ENCODE data around the gene SLC6A15. TPM values are rescaled to one million over a fixed set of nuclear protein-coding genes. Genes with fewer than 3 reads are reported as not detected.

The SLC6A15 gene
- total RNA-seq, 1 experiment from 2014 or later: 0.07 TPM

GRCh38 chr12:84911271-84912197, 1.1 kb downstream of the SLC6A15 start:
- H3K27me3 ChIP-seq (ENCODE audit: insufficient read depth, low read length): no peaks in the 10 kb centered on the region
- no peak overlapping the region for H2AFZ ChIP-seq (ENCODE audit: low read depth, low read length, poor library complexity, severe bottlenecking)
- H3K9me2 ChIP-seq (ENCODE audit: insufficient read depth): no peaks in the 10 kb centered on the region
- no peak overlapping the region for H3K4me2 ChIP-seq (ENCODE audit: low read length)
- POLR2A ChIA-PET: no interaction called here
- intact Hi-C loops (cut with micrococcal nuclease): no loop called here
- H3K36me3 ChIP-seq (ENCODE audit: control insufficient read depth in 1 of 2, insufficient read depth in 2 of 2, low read length in 2 of 2): no peaks in the 10 kb centered on the region
- TF ChIP-seq SIN3A (IDR thresholded peaks at IDR 0.05; ENCODE audit: low read depth) (no peak), EZH2phosphoT487 (IDR thresholded peaks at IDR 0.05; ENCODE audit: borderline replicate concordance) (no peak), EZH2 (IDR thresholded peaks at IDR 0.05) (no peak)
- BruUV-seq (replicated peaks): no TSS peak
- CTCF ChIA-PET: no interaction called here
- no peaks in the 10 kb centered on the region for H4K20me1 ChIP-seq (ENCODE audit: insufficient read depth)
- H3K9ac ChIP-seq (ENCODE audit: low read length): no peak overlapping the region
- no peak overlapping the region for H3K4me3 ChIP-seq (replicated peaks in 1 of 2; ENCODE audit: low read depth in 1 of 2, low read length in 2 of 2)
- DNase-seq (ENCODE audit: low read depth, low spot score): no peak
- no peaks in the 10 kb centered on the region for H3K79me2 ChIP-seq (ENCODE audit: insufficient read depth, low read length)
- no peak overlapping the region for H3K27ac ChIP-seq (ENCODE audit: low read depth, low read length)
- RAD21 ChIA-PET (ENCODE audit: low non-redundant PET in 1 of 2, low total read pairs in 2 of 2, uncharacterized antibody in 2 of 2, unreplicated experiment in 2 of 2): no interaction called here
- no peaks in the 10 kb centered on the region for H3K4me1 ChIP-seq (ENCODE audit: control insufficient read depth in 1 of 2, insufficient read depth in 2 of 2, low read length in 2 of 2)
- ATAC-seq: no peak
- H3K9me3 ChIP-seq (ENCODE audit: control insufficient read depth in 1 of 2, insufficient read depth in 1 of 2, low read depth in 1 of 2, low read length in 2 of 2): no peaks in the 10 kb centered on the region

DNA sequence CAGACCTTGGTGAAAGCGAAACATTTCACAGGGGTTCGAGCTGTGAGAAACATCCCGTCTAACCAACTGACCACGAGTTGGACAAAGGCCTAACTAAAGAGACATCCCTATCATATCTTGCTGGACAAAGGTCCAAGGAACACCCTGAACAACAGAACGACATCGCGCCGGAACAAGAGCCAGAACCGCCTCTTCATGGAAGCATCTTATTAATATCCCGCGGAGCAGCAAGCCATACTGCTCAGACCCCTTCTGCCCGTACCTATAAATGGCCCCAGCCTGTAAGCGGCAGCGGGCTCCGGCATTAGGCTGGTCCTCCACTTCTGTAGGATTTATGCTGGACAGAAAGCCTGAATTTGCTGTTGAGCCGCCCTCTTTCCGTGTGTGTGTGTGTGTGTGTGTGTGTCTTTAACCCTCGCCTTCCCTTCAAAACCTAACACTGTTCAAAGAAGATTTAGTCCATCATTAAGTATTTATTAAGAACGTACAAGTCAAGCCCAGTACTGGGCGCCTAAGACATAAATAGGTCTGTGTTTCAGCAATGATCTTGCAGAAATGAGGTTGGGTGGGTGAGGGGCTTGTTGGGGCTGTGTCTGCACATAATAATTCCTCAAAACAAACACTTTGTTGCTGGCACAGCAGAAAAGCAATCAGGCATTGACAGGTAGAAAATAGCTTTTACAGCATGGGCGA, 1.9 kb downstream of the SLC6A15 start:
- CTCF ChIA-PET: no interaction called here
- Histone ChIP-seq H4K20me1 (ENCODE audit: insufficient read depth) (no peaks in the 10 kb centered on the region), H3K4me2 (ENCODE audit: low read length) (no peak overlapping the region), H3K36me3 (ENCODE audit: control insufficient read depth in 1 of 2, insufficient read depth in 2 of 2, low read length in 2 of 2) (no peaks in the 10 kb centered on the region), H3K9me3 (ENCODE audit: control insufficient read depth in 1 of 2, insufficient read depth in 1 of 2, low read depth in 1 of 2, low read length in 2 of 2) (no peaks in the 10 kb centered on the region), H3K79me2 (ENCODE audit: insufficient read depth, low read length) (no peaks in the 10 kb centered on the region), H3K4me3 (replicated peaks in 1 of 2; ENCODE audit: low read depth in 1 of 2, low read length in 2 of 2) (no peak overlapping the region), H3K27me3 (ENCODE audit: insufficient read depth, low read length) (no peaks in the 10 kb centered on the region), H2AFZ (ENCODE audit: low read depth, low read length, poor library complexity, severe bottlenecking) (no peak overlapping the region), H3K9ac (ENCODE audit: low read length) (no peak overlapping the region), H3K27ac (ENCODE audit: low read depth, low read length) (no peak overlapping the region), H3K4me1 (ENCODE audit: control insufficient read depth in 1 of 2, insufficient read depth in 2 of 2, low read length in 2 of 2) (no peaks in the 10 kb centered on the region), H3K9me2 (ENCODE audit: insufficient read depth) (no peaks in the 10 kb centered on the region)
- no peak for TF ChIP-seq YY1 (IDR thresholded peaks at IDR 0.05; ENCODE audit: extremely low read depth, insufficient replicate concordance, low read depth, low read length)
- no peak for TF ChIP-seq JUND (IDR thresholded peaks at IDR 0.05)
- TF ChIP-seq SIN3A (IDR thresholded peaks at IDR 0.05; ENCODE audit: low read depth): no peak
- TF ChIP-seq, protein P1, sequence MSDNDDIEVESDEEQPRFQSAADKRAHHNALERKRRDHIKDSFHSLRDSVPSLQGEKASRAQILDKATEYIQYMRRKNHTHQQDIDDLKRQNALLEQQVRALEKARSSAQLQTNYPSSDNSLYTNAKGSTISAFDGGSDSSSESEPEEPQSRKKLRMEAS (IDR thresholded peaks at IDR 0.05): no peak
- no peak for DNase-seq (ENCODE audit: low read depth, low spot score)
- intact Hi-C loops (cut with micrococcal nuclease): no loop called here
- POLR2A ChIA-PET: no interaction called here
- ATAC-seq: no peak
- RAD21 ChIA-PET (ENCODE audit: low non-redundant PET in 1 of 2, low total read pairs in 2 of 2, uncharacterized antibody in 2 of 2, unreplicated experiment in 2 of 2): no interaction called here
- no TSS peak for BruUV-seq (replicated peaks)

All from HCT116 (cell line).